Ammon's horn (tissue), 1 donor: ENCODE results near the gene SLC22A23.

Experiments used
- DNase-seq: peaks from one replicate; pipeline ENCODE4 v3.0.0-alpha.2; 2016; ENCODE audit warnings: low spot score

Gene SLC22A23

GRCh38 chr6:3351829-3352524 is 104.9 kb downstream of the SLC22A23 start:
- DNase-seq, result no peak

GRCh38 chr6:3351105-3351676 is 105.7 kb downstream of the SLC22A23 start:
- DNase-seq, result peak; percentile 68

- DNase-seq, result no peak
These were observed 106.5 kb downstream of the SLC22A23 start for GRCh38 chr6:3350252-3350796.

- DNase-seq, result no peak
These were observed 107.2 kb downstream of the SLC22A23 start for GRCh38 chr6:3349388-3350251.

GRCh38 chr6:3348821-3349220 is 108.0 kb downstream of the SLC22A23 start:
- DNase-seq, result no peak

GRCh38 chr6:3347826-3348225 is 109.0 kb downstream of the SLC22A23 start:
- no peak for DNase-seq

- DNase-seq, result no peak
These were observed 109.6 kb downstream of the SLC22A23 start for GRCh38 chr6:3347247-3347646.

GRCh38 chr6:3346476-3346875 is 110.4 kb downstream of the SLC22A23 start:
- no peak for DNase-seq

GRCh38 chr6:3345836-3346235 is 111.0 kb downstream of the SLC22A23 start:
- DNase-seq, result peak; percentile 56

- no peak for DNase-seq
These were observed 113.6 kb downstream of the SLC22A23 start for GRCh38 chr6:3343089-3343883.

GRCh38 chr6:3341467-3341866 is 115.4 kb downstream of the SLC22A23 start:
- DNase-seq, result peak; percentile 62

GRCh38 chr6:3340894-3341293 is 116.0 kb downstream of the SLC22A23 start:
- no peak for DNase-seq

GRCh38 chr6:3340358-3340802 is 116.5 kb downstream of the SLC22A23 start:
- DNase-seq, result no peak

GRCh38 chr6:3339811-3340210 is 117.0 kb downstream of the SLC22A23 start:
- DNase-seq, result no peak

GRCh38 chr6:3337521-3338350 is 119.1 kb downstream of the SLC22A23 start:
- DNase-seq, result peak; percentile 55

GRCh38 chr6:3336859-3337515 is 119.9 kb downstream of the SLC22A23 start:
- DNase-seq, result no peak

- no peak for DNase-seq
These were observed 120.6 kb downstream of the SLC22A23 start for GRCh38 chr6:3336066-3336786.

- DNase-seq, result no peak
These were observed 121.7 kb downstream of the SLC22A23 start for GRCh38 chr6:3335169-3335568.

- peak; percentile 65 for DNase-seq
These were observed 122.3 kb downstream of the SLC22A23 start for GRCh38 chr6:3334555-3334954.

- no peak for DNase-seq
These were observed 123.6 kb downstream of the SLC22A23 start for GRCh38 chr6:3333263-3333662.
